Suprapubic skin (tissue), 4 donors: ENCODE measurements around the gene PKP1. TPM values are rescaled to one million over a fixed set of nuclear protein-coding genes. Genes with fewer than 3 reads are reported as not detected.

Experiments
- DNase-seq, 2 donors: peaks; one replicate each; pipeline ENCODE4 v3.0.0-alpha.2; 2019; ENCODE audit warnings: low spot score in 2 of 2
- H3K27ac ChIP-seq: fragments of 200-600 bp; sonication (generic); one replicate; pipeline ENCODE4 v1.5.1; 2019
- H3K27me3 ChIP-seq: fragments of 200-600 bp; sonication (generic); one replicate; pipeline ENCODE4 v1.5.1; 2019
- H3K36me3 ChIP-seq: fragments of 200-600 bp; sonication (generic); one replicate; pipeline ENCODE4 v1.5.1; 2019
- H3K4me1 ChIP-seq: fragments of 200-600 bp; sonication (generic); one replicate; pipeline ENCODE4 v1.5.1; 2019
- H3K4me3 ChIP-seq: fragments of 200-600 bp; sonication (generic); one replicate; pipeline ENCODE4 v1.5.1; 2019; ENCODE audit warnings: mild to moderate bottlenecking
- H3K9me3 ChIP-seq: fragments of 200-600 bp; sonication (generic); one replicate; pipeline ENCODE4 v1.5.1; 2019
- EP300 ChIP-seq: sonication (generic); formaldehyde crosslinking; IDR thresholded peaks from one replicate; pipeline ENCODE4 v1.6.1; 2017; ENCODE audit warnings: antibody characterized with exemption
- POLR2A ChIP-seq, 2 donors: fragments of 450-650 bp; IDR thresholded peaks; one replicate each; pipeline ENCODE4 v1.6.1; 2017; ENCODE audit warnings: antibody characterized with exemption in 2 of 2, mild to moderate bottlenecking in 2 of 2, moderate library complexity in 2 of 2
- POLR2AphosphoS5 ChIP-seq, 3 donors: sonication (generic); formaldehyde crosslinking; IDR thresholded peaks; one replicate each; pipeline ENCODE4 v1.6.1; 2017; ENCODE audit warnings: antibody characterized with exemption in 3 of 3
- WGBS: methylation state at CpG from one replicate; pipeline ENCODE4 v1.1.5; 2018; 5-methylcytosine and 5-hydroxymethylcytosine counted together
- total RNA-seq, 4 donors: library from RNA; depleted of rRNA; stranded (reverse); fragments of >200 nt; gene quantifications; one replicate each; pipeline ENCODE4 v1.1.0, GENCODE V29; 2016
- TF ChIP-seq, protein P1 (sequence below), 2 donors: fragments of 200-600 bp in 1 of 2; fragments of 450-650 bp in 1 of 2; sonication (generic) in 1 of 2; IDR thresholded peaks; one replicate each; pipeline ENCODE4 v1.5.1; 2016 to 2019; ENCODE audit warnings: antibody characterized with exemption in 2 of 2, mild to moderate bottlenecking in 1 of 2, moderate library complexity in 1 of 2

Gene PKP1
- total RNA-seq, 4 donors from 2014 or later: 888 to 1,187 (median 1,096) TPM

DNA sequence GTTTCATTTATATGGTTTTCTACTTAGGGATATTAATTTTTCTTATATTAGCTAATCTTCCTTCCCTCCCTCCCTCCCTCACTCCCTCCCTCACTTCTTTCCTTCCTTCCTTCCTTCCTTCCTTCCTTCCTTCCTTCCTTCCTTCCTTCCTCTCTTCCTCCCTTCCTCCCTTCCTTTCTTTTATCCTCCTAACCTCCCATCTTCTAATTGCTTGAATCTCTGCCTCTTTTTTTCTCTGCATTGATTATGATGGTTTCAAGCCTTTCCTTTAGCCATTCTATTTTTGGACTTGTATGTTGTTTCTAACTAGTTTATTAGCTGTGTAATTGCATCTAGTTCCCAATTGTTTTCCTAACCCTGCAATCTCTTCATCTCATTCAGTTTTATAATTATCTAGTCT is 17.0 kb upstream of the PKP1 start:
- H3K9me3 ChIP-seq: no peaks in the 10 kb centered on the region
- peaks cover 51% of the 10 kb centered on the region for H3K4me1 ChIP-seq
- no peak overlapping the region for H3K4me3 ChIP-seq
- peaks cover 3% of the 10 kb centered on the region for H3K27me3 ChIP-seq
- TF ChIP-seq POLR2AphosphoS5 (IDR thresholded peaks at IDR 0.05): no peak
- no peaks in the 10 kb centered on the region for H3K36me3 ChIP-seq
- H3K27ac ChIP-seq: peak overlapping the region; percentile 78
- no peak for DNase-seq

DNA sequence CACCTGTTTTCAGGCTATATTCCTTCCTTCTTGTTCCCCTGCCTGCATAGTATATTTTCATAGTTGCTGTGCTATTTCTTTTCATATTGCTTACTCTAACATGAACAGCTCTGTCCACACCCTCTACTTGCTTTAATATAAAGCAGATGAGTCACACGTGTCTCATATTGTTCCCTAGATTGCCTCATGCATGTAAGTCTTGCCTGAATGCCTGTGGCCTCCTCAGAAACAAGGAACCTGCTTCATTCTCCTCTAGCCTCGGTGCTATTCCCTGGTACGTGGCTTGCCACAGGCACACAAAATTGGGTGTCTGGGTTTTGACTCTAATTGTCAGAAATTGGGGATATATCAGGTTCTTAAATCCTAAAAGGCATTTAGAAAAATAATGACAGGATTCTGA is 16.5 kb upstream of the PKP1 start:
- no peaks in the 10 kb centered on the region for H3K9me3 ChIP-seq
- DNase-seq: peak in 1 of 2 donors; percentile 40
- WGBS: 10% methylated on average over 3 of the region's 3 CpGs
- no peak overlapping the region for H3K4me3 ChIP-seq
- H3K27me3 ChIP-seq: peaks cover 1% of the 10 kb centered on the region
- H3K36me3 ChIP-seq: no peaks in the 10 kb centered on the region
- H3K27ac ChIP-seq: peak overlapping the region; percentile 78
- H3K4me1 ChIP-seq: peaks cover 47% of the 10 kb centered on the region
- TF ChIP-seq, protein P1, sequence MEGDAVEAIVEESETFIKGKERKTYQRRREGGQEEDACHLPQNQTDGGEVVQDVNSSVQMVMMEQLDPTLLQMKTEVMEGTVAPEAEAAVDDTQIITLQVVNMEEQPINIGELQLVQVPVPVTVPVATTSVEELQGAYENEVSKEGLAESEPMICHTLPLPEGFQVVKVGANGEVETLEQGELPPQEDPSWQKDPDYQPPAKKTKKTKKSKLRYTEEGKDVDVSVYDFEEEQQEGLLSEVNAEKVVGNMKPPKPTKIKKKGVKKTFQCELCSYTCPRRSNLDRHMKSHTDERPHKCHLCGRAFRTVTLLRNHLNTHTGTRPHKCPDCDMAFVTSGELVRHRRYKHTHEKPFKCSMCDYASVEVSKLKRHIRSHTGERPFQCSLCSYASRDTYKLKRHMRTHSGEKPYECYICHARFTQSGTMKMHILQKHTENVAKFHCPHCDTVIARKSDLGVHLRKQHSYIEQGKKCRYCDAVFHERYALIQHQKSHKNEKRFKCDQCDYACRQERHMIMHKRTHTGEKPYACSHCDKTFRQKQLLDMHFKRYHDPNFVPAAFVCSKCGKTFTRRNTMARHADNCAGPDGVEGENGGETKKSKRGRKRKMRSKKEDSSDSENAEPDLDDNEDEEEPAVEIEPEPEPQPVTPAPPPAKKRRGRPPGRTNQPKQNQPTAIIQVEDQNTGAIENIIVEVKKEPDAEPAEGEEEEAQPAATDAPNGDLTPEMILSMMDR (IDR thresholded peaks at IDR 0.05): no peak
- TF ChIP-seq POLR2AphosphoS5 (IDR thresholded peaks at IDR 0.05): peak in 2 of 3 donors; percentile 40 to 52

DNA sequence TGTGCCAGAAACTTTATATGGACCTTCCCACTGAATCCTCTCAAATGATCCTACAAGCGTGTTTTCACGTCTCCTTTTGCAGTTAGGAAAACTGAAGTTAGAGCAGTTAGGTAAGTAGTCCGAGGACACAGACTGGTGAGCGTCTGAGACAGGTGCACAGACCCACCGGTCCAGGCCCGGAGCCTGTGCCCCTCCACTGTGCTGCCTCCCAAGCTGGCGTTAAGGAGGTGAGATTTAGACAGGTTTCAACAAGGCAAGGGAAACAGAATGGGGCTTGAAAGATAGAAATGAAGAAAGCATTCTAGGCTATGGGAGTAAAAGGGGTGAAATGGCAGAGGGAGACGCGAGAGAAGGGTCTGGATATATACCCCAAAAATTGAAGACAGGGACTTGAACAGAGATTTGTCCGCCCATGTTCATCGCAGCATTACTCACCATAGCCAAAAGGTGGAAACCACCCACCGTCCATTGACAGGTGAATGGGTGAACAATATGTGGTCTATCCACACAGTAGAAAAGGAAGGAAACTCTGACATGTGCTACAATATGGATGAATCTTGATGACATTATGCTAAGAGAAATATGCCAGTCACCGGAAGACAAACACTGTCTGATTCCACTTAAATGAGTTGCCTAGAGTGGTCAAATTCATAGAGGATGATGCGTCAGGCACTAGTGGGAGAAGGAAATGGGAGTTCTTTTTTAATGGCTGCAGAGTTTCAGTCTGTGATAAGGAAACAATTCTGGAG is 15.7 kb upstream of the PKP1 start:
- Histone ChIP-seq H3K36me3 (no peaks in the 10 kb centered on the region), H3K4me3 (no peak overlapping the region), H3K27ac (peak overlapping the region; percentile 78), H3K4me1 (peaks cover 45% of the 10 kb centered on the region), H3K9me3 (no peaks in the 10 kb centered on the region), H3K27me3 (no peaks in the 10 kb centered on the region)
- 82% methylated on average over 14 of the region's 14 CpGs for WGBS
- TF ChIP-seq EP300 (no peak), POLR2AphosphoS5 (IDR thresholded peaks at IDR 0.05) (no peak)
- TF ChIP-seq, protein P1 (IDR thresholded peaks at IDR 0.05): no peak
- DNase-seq: peak in 1 of 2 donors; percentile 68

DNA sequence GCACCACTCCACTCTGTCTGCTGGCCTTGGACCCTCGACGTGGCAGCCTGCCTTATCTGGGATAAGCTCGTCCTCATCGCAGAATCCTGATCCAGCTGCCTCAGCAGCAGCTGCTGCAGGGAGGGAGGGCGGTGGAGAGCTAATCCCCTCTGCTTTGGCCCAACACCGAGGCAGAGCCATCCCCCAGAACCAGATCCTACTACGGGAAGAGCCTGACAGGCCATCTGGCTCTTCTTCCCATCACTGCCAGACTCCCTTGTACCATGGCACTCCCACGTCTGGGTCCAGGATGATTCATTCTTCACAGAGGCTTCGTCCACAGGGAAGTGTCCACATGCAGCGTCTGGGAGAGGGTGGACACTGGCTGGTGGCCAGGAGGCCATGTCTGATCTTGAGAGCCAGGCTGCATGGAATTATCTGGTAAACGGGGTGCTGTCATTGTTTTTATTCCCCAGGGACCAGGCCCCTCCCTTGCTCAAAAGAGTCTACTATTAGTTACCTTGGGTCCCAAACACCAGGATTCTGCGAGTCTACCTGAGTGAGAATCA is 14.6 kb upstream of the PKP1 start:
- H3K4me1 ChIP-seq: peaks cover 45% of the 10 kb centered on the region
- 19% methylated on average over 6 of the region's 12 CpGs for WGBS
- no peaks in the 10 kb centered on the region for H3K27me3 ChIP-seq
- TF ChIP-seq POLR2A (IDR thresholded peaks at IDR 0.05) (no peak), EP300 (no peak)
- TF ChIP-seq, protein P1 (IDR thresholded peaks at IDR 0.05): no peak
- DNase-seq: peak; percentile 62
- no peak overlapping the region for H3K4me3 ChIP-seq
- peak overlapping the region; percentile 59 for H3K27ac ChIP-seq
- no peaks in the 10 kb centered on the region for H3K9me3 ChIP-seq
- H3K36me3 ChIP-seq: no peaks in the 10 kb centered on the region

DNA sequence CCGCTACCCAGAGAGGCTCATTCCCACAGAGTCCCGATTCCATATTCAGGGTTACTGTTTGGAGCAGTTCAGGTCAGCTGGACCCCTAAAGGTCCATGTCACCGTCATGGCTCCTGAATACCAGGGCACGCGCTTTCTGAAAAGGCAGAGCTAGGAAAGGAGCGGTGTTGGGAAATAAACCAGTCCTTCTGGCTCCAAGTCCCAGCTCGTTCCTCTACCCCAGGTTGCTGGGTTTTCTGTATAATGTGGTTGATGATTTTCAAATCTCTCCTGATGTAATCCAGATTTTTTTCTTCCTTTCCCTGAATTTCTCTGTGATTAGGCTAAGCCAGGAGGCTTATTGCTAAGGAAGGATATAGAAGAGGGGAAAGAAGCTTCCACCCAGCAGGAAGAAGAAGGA is 14.0 kb upstream of the PKP1 start:
- 65% methylated on average over 7 of the region's 7 CpGs for WGBS
- peak; percentile 34 to 38 for DNase-seq
- peaks cover 46% of the 10 kb centered on the region for H3K4me1 ChIP-seq
- no peaks in the 10 kb centered on the region for H3K9me3 ChIP-seq
- TF ChIP-seq EP300: no peak
- TF ChIP-seq POLR2A (IDR thresholded peaks at IDR 0.05): no peak
- TF ChIP-seq, protein P1 (IDR thresholded peaks at IDR 0.05): no peak
- peak overlapping the region; percentile 59 for H3K27ac ChIP-seq
- no peaks in the 10 kb centered on the region for H3K27me3 ChIP-seq
- no peaks in the 10 kb centered on the region for H3K36me3 ChIP-seq
- H3K4me3 ChIP-seq: no peak overlapping the region
